ENCODE results near the gene OR4D2.

DNA sequence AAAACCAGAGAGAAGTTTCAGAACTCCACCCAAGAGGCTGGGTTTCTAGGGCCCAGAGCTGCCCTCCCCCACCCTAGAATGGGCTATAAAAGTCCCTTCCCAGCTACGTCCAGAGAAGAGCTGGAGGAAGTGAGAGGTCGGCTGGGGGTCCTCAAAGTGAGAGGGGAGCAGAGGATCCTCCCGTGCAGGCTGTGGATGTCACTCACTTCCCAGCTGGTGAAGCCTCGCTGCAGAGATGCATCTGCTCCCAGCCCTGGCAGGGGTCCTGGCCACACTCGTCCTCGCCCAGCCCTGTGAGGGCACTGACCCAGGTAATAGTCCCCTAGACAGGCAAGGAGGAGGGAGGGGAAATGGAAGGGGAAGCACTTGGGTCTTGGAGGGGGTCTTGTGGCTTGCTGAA is 25.8 kb downstream of the OR4D2 start, which contains the start of gene EPX:
- TF ChIP-seq, protein P1, sequence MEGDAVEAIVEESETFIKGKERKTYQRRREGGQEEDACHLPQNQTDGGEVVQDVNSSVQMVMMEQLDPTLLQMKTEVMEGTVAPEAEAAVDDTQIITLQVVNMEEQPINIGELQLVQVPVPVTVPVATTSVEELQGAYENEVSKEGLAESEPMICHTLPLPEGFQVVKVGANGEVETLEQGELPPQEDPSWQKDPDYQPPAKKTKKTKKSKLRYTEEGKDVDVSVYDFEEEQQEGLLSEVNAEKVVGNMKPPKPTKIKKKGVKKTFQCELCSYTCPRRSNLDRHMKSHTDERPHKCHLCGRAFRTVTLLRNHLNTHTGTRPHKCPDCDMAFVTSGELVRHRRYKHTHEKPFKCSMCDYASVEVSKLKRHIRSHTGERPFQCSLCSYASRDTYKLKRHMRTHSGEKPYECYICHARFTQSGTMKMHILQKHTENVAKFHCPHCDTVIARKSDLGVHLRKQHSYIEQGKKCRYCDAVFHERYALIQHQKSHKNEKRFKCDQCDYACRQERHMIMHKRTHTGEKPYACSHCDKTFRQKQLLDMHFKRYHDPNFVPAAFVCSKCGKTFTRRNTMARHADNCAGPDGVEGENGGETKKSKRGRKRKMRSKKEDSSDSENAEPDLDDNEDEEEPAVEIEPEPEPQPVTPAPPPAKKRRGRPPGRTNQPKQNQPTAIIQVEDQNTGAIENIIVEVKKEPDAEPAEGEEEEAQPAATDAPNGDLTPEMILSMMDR (IDR thresholded peaks at IDR 0.05): no peak
- TF ChIP-seq POLR2AphosphoS5 (IDR thresholded peaks at IDR 0.05) (no peak), EP300 (IDR thresholded peaks at IDR 0.05) (no peak), POLR2A (IDR thresholded peaks at IDR 0.05) (no peak)
